NCI-H748 treated with DMSO at 0.1 percent for 48 hours (cell line): Measurements from ENCODE around the gene GLB1L2.
A peak's percentile ranks its signal among the peaks of the same experiment; 100 is the strongest.

Experiments used
- DNase-seq: peaks from one replicate; lab custom pipeline; 2025; lab: John Stamatoyannopoulos, UW

GLB1L2 gene

GRCh38 chr11:134385774-134386565 lies 54.2 kb downstream of the GLB1L2 start:
- DNase-seq, result peak; percentile 66

GRCh38 chr11:134386945-134387344 lies 55.2 kb downstream of the GLB1L2 start:
- DNase-seq, result no peak

GRCh38 chr11:134387501-134387900 lies 55.7 kb downstream of the GLB1L2 start:
- no peak for DNase-seq

- DNase-seq, result no peak
Observed at GRCh38 chr11:134388590-134388989, 56.8 kb downstream of the GLB1L2 start.

- no peak for DNase-seq
Observed at GRCh38 chr11:134389464-134390180, 57.8 kb downstream of the GLB1L2 start.

GRCh38 chr11:134390706-134391569 lies 59.1 kb downstream of the GLB1L2 start:
- no peak for DNase-seq

- DNase-seq, result no peak
Observed at GRCh38 chr11:134391656-134392055, 59.9 kb downstream of the GLB1L2 start.

GRCh38 chr11:134392953-134393615 lies 61.3 kb downstream of the GLB1L2 start:
- no peak for DNase-seq

GRCh38 chr11:134393638-134394037 lies 61.9 kb downstream of the GLB1L2 start:
- no peak for DNase-seq

- no peak for DNase-seq
Observed at GRCh38 chr11:134394311-134394710, 62.5 kb downstream of the GLB1L2 start.

GRCh38 chr11:134395002-134395401 lies 63.2 kb downstream of the GLB1L2 start:
- no peak for DNase-seq

GRCh38 chr11:134397304-134398078 lies 65.7 kb downstream of the GLB1L2 start:
- no peak for DNase-seq

- no peak for DNase-seq
Observed at GRCh38 chr11:134398079-134398444, 66.3 kb downstream of the GLB1L2 start.

GRCh38 chr11:134398644-134399292 lies 67.0 kb downstream of the GLB1L2 start:
- no peak for DNase-seq

- no peak for DNase-seq
Observed at GRCh38 chr11:134399293-134399654, 67.5 kb downstream of the GLB1L2 start.

- no peak for DNase-seq
Observed at GRCh38 chr11:134399996-134400395, 68.2 kb downstream of the GLB1L2 start.

- no peak for DNase-seq
Observed at GRCh38 chr11:134401825-134402809, 70.3 kb downstream of the GLB1L2 start.

- no peak for DNase-seq
Observed at GRCh38 chr11:134402910-134403309, 71.1 kb downstream of the GLB1L2 start.

- no peak for DNase-seq
Observed at GRCh38 chr11:134404575-134405341, 73.0 kb downstream of the GLB1L2 start.
